ENCODE measurements around the gene GPR141. TPM values are rescaled to one million over a fixed set of nuclear protein-coding genes. Genes with fewer than 3 reads are reported as not detected.
A peak's percentile ranks its signal among the peaks of the same experiment; 100 is the strongest.

Gene GPR141
- total and polyA plus RNA-seq, 9 of the 15 experiments (the other 6 are each of a cell fraction or from before 2014, with no cell fraction given), result not detected

DNA sequence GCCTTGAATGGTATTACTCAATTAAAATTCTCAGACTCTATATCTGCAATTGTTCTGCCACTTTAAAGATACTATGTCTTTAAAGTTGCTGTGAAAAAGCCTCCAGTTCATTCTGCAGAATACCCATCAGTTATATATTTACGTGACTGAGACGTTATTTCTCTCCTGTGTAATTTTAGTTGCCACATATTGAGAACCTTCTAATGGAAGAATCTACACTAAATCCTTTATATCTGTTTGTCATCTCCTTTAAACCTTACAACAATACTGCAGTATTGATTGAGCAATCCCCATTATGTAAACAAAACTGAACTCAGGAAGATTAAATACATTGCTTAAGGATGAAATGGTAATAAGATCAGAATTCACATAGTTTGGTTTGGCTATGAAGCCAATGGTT is 30.0 kb downstream of the GPR141 start:
- TF ChIP-seq CEBPB (tag; IDR thresholded peaks at IDR 0.05) (peak; percentile 51; the same call in 1 of the 2 replicates), POLR2B (IDR thresholded peaks at IDR 0.05; ENCODE audit: low read depth, partially characterized antibody) (no peak), ZNF395 (CRISPR knock-in tag; IDR thresholded peaks at IDR 0.05) (no peak)
- Histone ChIP-seq H3K9me1 (ENCODE audit: control insufficient read depth, insufficient read depth, low read length) (no peaks in the 10 kb centered on the region), H3K4me2 (ENCODE audit: insufficient read depth, low read length) (no peak overlapping the region), H2AFZ (ENCODE audit: low read depth, low read length) (no peak overlapping the region), H3K4me3 (no peak overlapping the region), H3K4me1 (replicated peaks in 1 of 2; ENCODE audit: control insufficient read depth in 2 of 2, insufficient read depth in 2 of 2, low read length in 2 of 2) (no peaks in the 10 kb centered on the region), H3K36me3 (ENCODE audit: control insufficient read depth, insufficient read depth, low read length) (no peaks in the 10 kb centered on the region), H3K9me3 (replicated peaks; ENCODE audit: control insufficient read depth, insufficient read depth, low read depth, low read length) (no peaks in the 10 kb centered on the region), H4K20me1 (replicated peaks; ENCODE audit: control insufficient read depth, insufficient read depth, low read length) (no peaks in the 10 kb centered on the region), H3K27ac (ENCODE audit: extremely low read depth, low read depth, low read length) (no peak overlapping the region), H3K9ac (ENCODE audit: insufficient read depth in 1 of 2, low read depth in 2 of 2, low read length in 2 of 2) (no peak overlapping the region), H3K27me3 (ENCODE audit: control insufficient read depth in 2 of 2, insufficient read depth in 2 of 2, low read length in 2 of 2) (no peaks in the 10 kb centered on the region), H3K79me2 (ENCODE audit: control insufficient read depth, insufficient read depth, low read length) (no peaks in the 10 kb centered on the region)
- no peak for FAIRE-seq
- in situ Hi-C loops (cut with MboI) (no loop called here), intact Hi-C loops (cut with micrococcal nuclease) (no loop called here)
- DNase-seq (ENCODE audit: extremely low read depth in 1 of 4, low spot score in 3 of 4), result no peak
- POLR2A ChIA-PET, result no interaction called here
- CTCF ChIA-PET (ENCODE audit: low intra/inter-chr PET ratio), result interaction anchor here (0.6 kb wide), 1 partner anchor 69 kb away, joined by 4 read pairs; no protein-coding TSS in a partner anchor
- no TSS peak for BruUV-seq (replicated peaks)
- no peak for ATAC-seq
- WGBS (ENCODE audit: insufficient coverage, low coverage, missing lambda C conversion rate), result 0% methylated on average over 2 of the region's 2 CpGs

- intact Hi-C loops (cut with micrococcal nuclease), result no loop called here
- no peak for ATAC-seq
- in situ Hi-C loops (cut with MboI), result no loop called here
- ChIA-PET POLR2A (no interaction called here), CTCF (ENCODE audit: low intra/inter-chr PET ratio) (no interaction called here)
- no peak overlapping the region for H3K4me3 ChIP-seq
- no peak overlapping the region for H3K4me2 ChIP-seq (ENCODE audit: insufficient read depth, low read length)
- no peaks in the 10 kb centered on the region for H3K36me3 ChIP-seq (ENCODE audit: control insufficient read depth, insufficient read depth, low read length)
- FAIRE-seq, result no peak
- 3% methylated on average over 2 of the region's 2 CpGs for WGBS (ENCODE audit: insufficient coverage, low coverage, missing lambda C conversion rate)
- H3K27me3 ChIP-seq (ENCODE audit: control insufficient read depth in 2 of 2, insufficient read depth in 2 of 2, low read length in 2 of 2), result no peaks in the 10 kb centered on the region
- no peak overlapping the region for H3K9ac ChIP-seq (ENCODE audit: insufficient read depth in 1 of 2, low read depth in 2 of 2, low read length in 2 of 2)
- H2AFZ ChIP-seq (ENCODE audit: low read depth, low read length), result no peak overlapping the region
- BruUV-seq (replicated peaks), result no TSS peak
- no peaks in the 10 kb centered on the region for H4K20me1 ChIP-seq (replicated peaks; ENCODE audit: control insufficient read depth, insufficient read depth, low read length)
- H3K9me1 ChIP-seq (ENCODE audit: control insufficient read depth, insufficient read depth, low read length), result no peaks in the 10 kb centered on the region
- no peaks in the 10 kb centered on the region for H3K4me1 ChIP-seq (replicated peaks in 1 of 2; ENCODE audit: control insufficient read depth in 2 of 2, insufficient read depth in 2 of 2, low read length in 2 of 2)
- no peaks in the 10 kb centered on the region for H3K79me2 ChIP-seq (ENCODE audit: control insufficient read depth, insufficient read depth, low read length)
- no peak overlapping the region for H3K27ac ChIP-seq (ENCODE audit: extremely low read depth, low read depth, low read length)
- DNase-seq (ENCODE audit: extremely low read depth in 1 of 4, low spot score in 3 of 4), result no peak
- H3K9me3 ChIP-seq (replicated peaks; ENCODE audit: control insufficient read depth, insufficient read depth, low read depth, low read length), result no peaks in the 10 kb centered on the region
- TF ChIP-seq SAFB2 (IDR thresholded peaks at IDR 0.05; ENCODE audit: borderline replicate concordance, low read depth, low read length, severe bottlenecking), result no peak
- TF ChIP-seq FOXP4 (CRISPR knock-in tag; IDR thresholded peaks at IDR 0.05; ENCODE audit: borderline replicate concordance), result no peak
- TF ChIP-seq RAD51 (IDR thresholded peaks at IDR 0.05; ENCODE audit: borderline replicate concordance, low read depth), result no peak
- TF ChIP-seq HDAC6 (IDR thresholded peaks at IDR 0.05; ENCODE audit: low read depth, low read length), result no peak
- TF ChIP-seq CBFB (CRISPR knock-in tag; IDR thresholded peaks at IDR 0.05), result no peak
- no peak for TF ChIP-seq RBFOX2 (IDR thresholded peaks at IDR 0.05; ENCODE audit: low read depth, low read length)
- TF ChIP-seq, protein P1, sequence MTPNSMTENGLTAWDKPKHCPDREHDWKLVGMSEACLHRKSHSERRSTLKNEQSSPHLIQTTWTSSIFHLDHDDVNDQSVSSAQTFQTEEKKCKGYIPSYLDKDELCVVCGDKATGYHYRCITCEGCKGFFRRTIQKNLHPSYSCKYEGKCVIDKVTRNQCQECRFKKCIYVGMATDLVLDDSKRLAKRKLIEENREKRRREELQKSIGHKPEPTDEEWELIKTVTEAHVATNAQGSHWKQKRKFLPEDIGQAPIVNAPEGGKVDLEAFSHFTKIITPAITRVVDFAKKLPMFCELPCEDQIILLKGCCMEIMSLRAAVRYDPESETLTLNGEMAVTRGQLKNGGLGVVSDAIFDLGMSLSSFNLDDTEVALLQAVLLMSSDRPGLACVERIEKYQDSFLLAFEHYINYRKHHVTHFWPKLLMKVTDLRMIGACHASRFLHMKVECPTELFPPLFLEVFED (CRISPR knock-in tag; conservative IDR thresholded peaks at IDR 0.05), result no peak
- TF ChIP-seq ZNF696 (CRISPR knock-in tag; conservative IDR thresholded peaks at IDR 0.05), result no peak
Observed at GRCh38 chr7:37714606-37715005, 31.0 kb downstream of the GPR141 start.

Data from K562 (cell line).